ENCODE data around the gene DCUN1D2.

DCUN1D2 gene

DNA sequence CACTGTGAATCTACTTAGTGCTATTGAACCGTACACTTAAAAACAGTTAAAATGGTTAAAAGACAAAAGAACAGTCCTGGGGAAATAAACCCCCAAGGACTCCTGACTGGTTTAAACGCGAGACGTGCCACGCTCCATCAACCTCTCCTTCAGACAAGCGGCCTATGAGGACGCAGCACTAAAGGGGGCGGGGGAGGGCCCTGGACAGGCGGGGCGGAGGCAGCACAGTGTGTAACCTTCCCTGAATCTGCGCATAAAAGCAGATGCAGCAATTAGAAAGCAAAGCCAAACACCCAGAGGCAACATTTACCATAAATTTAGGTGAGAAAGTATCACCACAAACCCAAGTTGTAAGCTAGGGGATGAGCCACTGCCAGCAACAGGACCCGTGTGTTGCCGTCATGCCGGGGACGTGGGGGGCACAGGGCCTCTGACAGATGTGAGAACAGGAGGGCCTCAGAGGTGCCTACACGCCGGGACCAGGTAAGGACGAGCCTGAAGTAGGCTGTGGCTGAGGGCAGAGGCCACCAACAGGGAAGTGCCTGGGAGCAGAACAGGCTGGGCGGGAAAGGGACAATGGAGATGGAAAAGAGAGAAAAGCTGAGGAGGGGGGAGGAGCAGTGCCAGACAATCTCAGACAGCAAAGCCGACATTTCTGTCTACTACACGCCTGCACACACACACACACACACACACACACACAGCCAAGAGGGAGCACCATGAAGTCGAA is 21.9 kb downstream of the DCUN1D2 start:
- in situ Hi-C loops (cut with HindIII; ENCODE audit: low sequenced_read_pairs): no loop called here
- TF ChIP-seq, protein P1, sequence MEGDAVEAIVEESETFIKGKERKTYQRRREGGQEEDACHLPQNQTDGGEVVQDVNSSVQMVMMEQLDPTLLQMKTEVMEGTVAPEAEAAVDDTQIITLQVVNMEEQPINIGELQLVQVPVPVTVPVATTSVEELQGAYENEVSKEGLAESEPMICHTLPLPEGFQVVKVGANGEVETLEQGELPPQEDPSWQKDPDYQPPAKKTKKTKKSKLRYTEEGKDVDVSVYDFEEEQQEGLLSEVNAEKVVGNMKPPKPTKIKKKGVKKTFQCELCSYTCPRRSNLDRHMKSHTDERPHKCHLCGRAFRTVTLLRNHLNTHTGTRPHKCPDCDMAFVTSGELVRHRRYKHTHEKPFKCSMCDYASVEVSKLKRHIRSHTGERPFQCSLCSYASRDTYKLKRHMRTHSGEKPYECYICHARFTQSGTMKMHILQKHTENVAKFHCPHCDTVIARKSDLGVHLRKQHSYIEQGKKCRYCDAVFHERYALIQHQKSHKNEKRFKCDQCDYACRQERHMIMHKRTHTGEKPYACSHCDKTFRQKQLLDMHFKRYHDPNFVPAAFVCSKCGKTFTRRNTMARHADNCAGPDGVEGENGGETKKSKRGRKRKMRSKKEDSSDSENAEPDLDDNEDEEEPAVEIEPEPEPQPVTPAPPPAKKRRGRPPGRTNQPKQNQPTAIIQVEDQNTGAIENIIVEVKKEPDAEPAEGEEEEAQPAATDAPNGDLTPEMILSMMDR (IDR thresholded peaks at IDR 0.05; ENCODE audit: low read depth, low read length): no peak

DNA sequence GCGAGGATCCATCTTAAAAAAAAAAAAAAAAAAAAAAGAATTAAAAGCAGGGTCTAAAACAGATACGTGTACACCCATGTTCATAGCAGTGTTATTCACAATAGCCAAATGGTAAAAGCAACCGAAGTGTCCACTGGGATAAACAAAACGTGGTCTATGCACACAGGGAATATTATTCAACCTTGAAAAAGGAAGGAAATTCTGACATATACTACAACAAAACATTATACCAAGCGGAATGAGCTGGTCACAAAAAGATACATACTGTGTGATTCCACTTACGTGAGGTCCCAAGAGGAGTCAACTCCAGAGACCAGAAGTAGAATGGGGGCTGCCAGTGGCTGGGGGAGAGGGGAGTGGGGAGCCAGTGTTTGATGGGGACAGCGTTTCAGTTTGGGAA is 22.5 kb downstream of the DCUN1D2 start:
- no peak for DNase-seq (ENCODE audit: low read depth, low spot score)
- no peak overlapping the region for H3K4me3 ChIP-seq (ENCODE audit: low read depth, low read length)
- in situ Hi-C loops (cut with HindIII; ENCODE audit: low sequenced_read_pairs): no loop called here
- TF ChIP-seq, protein P1 (IDR thresholded peaks at IDR 0.05; ENCODE audit: low read depth, low read length): no peak

More for the DNA sequence above, 21.9 kb downstream of the DCUN1D2 start:
- H3K4me3 ChIP-seq (ENCODE audit: low read depth, low read length): no peak overlapping the region
- no peak for DNase-seq (ENCODE audit: low read depth, low spot score)

DNA sequence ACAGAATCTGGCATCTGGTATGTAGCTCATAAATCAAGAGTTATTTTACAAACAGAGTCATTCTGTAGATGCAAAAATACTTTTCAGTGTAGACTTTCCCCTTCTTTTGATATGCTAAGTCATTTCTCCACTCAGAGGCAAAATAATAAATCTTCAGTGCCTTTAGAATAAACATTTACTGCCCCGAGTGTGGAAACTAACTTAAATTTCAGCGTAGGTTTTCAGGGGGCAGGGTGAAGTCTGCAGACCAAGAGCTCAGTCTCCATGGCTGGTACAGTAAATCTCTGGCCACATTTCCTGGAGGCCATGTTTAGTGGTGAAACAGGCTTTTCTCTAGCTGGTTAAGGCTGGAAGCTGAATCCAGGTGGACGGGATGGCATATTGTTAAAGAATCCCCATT is 24.1 kb downstream of the DCUN1D2 start:
- in situ Hi-C loops (cut with HindIII; ENCODE audit: low sequenced_read_pairs): no loop called here
- TF ChIP-seq, protein P1 (IDR thresholded peaks at IDR 0.05; ENCODE audit: low read depth, low read length): no peak
- DNase-seq (ENCODE audit: low read depth, low spot score): no peak

DNA sequence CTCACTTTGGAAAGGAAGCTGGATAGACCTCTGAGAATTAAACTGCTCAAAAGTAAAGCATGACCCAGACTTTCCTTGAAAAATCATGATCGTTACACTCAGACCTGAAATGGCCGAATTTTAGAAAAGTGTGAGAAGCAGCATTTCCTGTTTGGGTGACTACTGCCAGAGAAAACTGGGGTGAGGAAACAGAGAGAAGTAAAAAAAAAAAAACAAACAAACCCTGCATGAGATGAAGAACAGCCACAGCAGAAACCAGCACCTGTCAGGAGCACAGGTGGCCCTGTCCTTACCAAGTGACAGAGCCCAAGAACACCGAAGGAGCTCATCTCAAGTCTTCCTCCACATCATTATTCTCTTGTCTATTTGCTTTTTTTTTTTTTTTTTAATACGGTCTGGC is 25.2 kb downstream of the DCUN1D2 start:
- no peak overlapping the region for H3K4me3 ChIP-seq (ENCODE audit: low read depth, low read length)
- no peak for DNase-seq (ENCODE audit: low read depth, low spot score)
- TF ChIP-seq, protein P1 (IDR thresholded peaks at IDR 0.05; ENCODE audit: low read depth, low read length): no peak
- in situ Hi-C loops (cut with HindIII; ENCODE audit: low sequenced_read_pairs): no loop called here

More for the DNA sequence above, 24.1 kb downstream of the DCUN1D2 start:
- H3K4me3 ChIP-seq (ENCODE audit: low read depth, low read length): no peak overlapping the region

DNA sequence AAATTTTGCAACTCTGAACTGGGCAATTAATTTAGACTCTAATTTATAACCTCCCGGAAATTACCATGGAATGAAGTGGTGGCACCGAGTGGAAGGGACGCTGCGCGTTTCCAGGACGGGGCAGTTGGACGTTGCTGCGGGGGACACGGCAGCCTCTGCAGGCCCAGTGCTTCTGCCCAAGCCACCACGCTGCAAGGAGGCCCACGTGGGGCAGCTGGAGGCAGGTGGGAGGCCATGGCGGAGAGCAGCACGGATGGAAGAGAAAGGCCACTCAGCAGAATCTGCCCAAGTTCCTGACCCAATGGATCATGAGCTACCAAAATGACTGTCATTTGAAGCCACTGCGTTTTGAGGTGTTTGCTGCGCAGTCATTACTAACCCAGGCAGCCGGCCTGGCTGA is 26.0 kb downstream of the DCUN1D2 start:
- H3K4me3 ChIP-seq (ENCODE audit: low read depth, low read length): no peak overlapping the region
- DNase-seq (ENCODE audit: low read depth, low spot score): no peak
- TF ChIP-seq, protein P1 (IDR thresholded peaks at IDR 0.05; ENCODE audit: low read depth, low read length): no peak
- in situ Hi-C loops (cut with HindIII; ENCODE audit: low sequenced_read_pairs): no loop called here

DNA sequence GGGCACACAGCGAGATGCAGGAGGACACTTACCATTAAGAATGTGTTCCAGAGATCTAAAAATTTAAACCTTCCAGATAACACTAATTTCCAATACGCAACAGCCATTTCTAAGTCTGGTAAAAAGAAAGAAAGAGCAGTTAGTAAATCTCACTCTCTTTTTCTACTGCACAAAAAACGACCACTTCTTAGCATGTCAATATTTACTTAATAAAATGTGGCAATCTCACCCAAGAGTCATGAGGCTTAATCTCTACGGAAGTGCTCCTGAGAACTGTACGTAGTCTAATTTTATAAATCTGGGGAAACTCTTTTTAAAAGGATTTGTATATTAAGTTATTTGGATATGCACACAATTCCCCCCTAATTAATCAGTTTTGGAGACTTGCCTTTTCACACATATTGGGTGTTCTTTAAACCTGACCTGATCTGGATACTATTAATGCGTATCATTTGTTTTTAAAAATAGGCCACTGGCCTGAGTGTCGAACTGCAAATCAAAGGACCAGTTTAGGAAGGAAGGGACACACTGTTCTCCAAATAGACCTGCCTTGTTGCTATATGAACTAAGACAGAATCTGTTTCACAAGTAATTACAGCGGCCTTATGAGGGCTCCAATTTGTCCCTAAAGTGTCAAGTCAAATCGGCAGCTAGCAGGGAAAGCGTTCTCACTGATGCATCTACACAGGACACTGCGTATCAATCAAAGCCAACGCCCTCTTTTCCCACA is 29.3 kb downstream of the DCUN1D2 start:
- no peak for DNase-seq (ENCODE audit: low read depth, low spot score)
- H3K4me3 ChIP-seq (ENCODE audit: low read depth, low read length): no peak overlapping the region
- TF ChIP-seq, protein P1 (IDR thresholded peaks at IDR 0.05; ENCODE audit: low read depth, low read length): no peak
- in situ Hi-C loops (cut with HindIII; ENCODE audit: low sequenced_read_pairs): no loop called here

Data from astrocyte of the spinal cord (primary cell).